HG03442 (cell line): ENCODE measurements around the gene DVL2.
"Not testable (repeated sequence)": the region's sequence is repeated elsewhere in the genome, so short reads cannot be mapped to it uniquely, and the experiment has no call there.

Experiments used
- ATAC-seq: cut with Tn5 transposase; IDR thresholded peaks from one replicate; pipeline ENCODE4 v1.9.1; 2021; ENCODE audit warnings: mild to moderate bottlenecking, moderate library complexity; ENCODE audit not compliant: unreplicated experiment

DVL2 gene

DNA sequence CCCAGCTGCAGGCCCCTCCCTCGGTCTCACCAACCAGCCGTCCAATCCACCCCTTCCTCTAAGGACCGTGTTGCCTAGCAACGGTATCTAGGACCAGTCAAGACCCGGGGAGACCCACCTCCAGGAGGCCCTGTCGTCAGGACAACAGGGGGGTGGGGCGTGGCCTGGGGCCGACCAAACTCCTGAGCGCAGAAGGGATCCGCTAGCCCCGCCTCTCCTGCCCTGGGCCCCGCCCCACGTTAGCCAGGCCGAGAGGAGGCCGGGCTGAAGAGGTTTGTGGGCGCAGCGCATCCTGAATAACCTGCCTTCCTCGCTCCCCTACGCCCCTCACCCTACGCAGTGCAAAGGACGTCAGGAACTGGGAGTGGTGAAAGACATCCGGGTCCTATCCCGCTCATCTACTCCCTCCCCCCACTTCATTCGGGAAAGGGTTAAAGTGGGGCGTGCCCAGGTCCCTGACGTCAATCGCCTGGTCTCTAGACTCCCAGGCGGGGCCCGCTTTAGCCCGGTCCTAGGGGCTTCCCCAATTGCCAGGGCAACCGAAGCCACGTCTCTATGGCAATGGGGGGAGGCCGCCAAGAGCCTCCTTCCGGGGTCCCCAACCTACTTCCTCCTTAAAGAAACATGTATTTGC, 29.4 kb downstream of the DVL2 start:
- ATAC-seq, result peak; percentile 80

DNA sequence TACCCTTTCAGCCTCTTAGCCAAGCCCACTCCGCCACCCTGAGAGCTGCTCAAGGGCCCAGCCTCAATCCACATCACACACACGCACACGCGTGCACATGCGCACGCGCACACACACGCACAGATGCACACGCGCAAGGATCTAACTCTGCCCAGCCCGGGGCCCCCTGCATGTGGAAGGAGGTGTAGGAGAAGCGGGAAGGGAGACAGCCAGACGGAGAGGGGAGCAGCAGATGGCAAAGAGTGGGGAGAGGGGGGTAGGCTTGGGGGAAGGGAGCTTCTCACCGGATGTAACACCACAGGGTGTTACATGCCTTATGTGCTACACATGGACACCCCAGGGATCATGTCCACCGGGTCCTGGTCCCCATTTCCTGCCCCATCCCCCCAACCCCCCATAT, 30.0 kb downstream of the DVL2 start:
- ATAC-seq, result no peak

DNA sequence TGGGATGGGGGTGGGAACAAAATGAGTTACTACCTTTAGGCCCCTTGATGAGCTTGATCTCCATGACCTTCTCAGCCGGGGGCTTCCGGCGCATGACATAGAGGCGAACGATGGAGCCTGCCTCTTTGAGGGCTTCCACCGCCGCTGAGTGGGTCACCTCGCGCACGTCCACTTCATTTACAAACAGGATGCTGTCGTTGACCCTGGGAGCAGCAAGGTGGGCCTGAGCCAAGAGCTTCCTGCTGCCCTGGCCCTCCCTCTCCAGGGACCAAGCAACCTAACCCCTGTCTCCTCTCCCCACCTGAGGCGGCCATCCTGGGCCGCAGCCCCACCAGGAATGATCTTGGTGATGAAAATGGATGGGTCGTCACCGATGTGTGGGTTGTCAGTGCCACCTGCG, 30.9 kb downstream of the DVL2 start:
- no peak for ATAC-seq

DNA sequence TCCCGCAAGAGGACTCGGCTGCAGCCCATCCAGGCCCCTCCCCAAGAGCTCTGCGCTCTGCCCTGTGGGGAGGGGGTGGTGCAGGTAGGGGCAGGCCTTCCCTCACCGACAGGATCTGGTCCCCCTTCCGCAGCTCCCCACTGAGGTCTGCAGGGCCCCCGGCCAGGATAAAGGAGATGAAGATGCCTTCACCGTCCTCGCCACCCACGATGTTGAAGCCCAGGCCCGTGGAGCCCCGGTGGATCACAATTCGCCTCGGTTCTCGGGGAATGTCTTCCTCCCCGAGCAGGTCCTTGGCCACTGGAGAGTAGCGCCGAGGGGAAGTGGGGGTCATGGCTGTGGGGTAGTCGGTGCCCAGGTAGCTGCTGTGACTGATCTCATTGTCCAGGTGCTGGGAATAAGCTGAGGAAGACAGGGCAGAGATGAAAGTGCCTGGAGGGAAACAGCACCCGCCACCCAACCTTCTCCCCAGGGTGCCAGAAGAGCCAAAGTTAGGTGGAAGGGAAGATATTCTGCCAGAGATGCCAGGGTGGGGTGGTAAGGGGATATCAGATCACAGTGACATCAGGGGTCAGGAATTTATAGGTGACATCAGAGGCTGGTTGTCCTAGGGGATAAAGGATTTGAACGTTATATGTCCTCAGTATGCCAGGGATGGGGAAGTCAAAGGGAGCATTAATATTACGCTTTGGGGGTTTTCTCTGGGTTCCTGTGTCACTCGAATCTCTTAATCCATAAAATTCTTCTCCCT, 37.5 kb downstream of the DVL2 start:
- ATAC-seq, result no peak

DNA sequence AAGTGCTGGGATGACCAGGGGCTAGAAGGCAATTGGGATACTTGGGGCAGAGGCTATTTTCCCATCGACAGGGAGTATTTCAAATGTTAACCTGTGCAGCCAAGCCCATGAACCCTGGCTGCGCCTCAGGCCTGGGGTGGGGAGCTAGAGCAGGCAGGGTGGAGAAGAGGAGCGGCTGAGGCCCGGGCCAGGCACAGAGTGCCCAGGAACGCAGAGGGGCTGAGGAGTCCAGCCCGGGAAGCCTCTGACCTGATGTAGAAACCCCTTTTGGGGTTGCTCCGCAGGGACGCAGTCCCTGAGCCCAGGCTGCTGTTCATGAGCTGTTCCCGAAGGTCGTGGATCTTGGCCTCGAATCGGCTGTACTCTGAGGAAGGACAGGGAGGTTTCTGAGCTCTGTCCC, 38.3 kb downstream of the DVL2 start:
- no peak for ATAC-seq

DNA sequence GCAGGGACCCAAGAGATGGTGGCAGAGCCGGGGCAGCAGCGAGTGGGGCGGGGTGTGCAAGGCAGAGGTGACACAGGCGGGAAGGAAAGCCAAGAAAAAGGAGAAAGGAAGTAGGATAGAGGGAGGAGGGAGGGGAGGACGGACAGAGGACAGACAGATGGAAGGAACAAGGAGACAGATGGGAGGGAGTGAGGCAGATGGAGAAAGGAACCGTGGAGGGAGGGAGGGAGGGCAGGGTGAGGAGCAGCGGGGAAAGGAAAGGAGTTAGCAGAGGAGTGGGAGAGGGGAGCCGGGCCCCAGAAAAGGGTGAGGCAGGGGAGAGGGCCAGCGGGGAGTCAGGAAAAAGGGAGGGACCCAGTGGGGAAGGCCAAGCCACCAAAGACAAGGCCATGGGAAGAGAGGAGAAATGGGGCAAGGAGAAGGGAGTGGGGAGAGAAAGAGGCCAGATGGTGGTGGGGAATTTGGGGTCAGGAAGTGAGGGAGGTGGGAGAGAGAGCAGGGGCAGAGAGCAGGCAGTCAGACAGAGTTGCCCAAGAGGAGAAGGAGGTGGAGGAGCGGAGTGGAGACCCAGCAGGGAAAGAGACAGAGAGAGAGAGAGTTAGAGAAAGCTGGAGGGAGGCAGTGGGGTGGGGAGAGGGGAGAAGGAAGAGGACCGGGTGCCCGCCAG, 41.9 kb downstream of the DVL2 start:
- ATAC-seq, result no peak

DNA sequence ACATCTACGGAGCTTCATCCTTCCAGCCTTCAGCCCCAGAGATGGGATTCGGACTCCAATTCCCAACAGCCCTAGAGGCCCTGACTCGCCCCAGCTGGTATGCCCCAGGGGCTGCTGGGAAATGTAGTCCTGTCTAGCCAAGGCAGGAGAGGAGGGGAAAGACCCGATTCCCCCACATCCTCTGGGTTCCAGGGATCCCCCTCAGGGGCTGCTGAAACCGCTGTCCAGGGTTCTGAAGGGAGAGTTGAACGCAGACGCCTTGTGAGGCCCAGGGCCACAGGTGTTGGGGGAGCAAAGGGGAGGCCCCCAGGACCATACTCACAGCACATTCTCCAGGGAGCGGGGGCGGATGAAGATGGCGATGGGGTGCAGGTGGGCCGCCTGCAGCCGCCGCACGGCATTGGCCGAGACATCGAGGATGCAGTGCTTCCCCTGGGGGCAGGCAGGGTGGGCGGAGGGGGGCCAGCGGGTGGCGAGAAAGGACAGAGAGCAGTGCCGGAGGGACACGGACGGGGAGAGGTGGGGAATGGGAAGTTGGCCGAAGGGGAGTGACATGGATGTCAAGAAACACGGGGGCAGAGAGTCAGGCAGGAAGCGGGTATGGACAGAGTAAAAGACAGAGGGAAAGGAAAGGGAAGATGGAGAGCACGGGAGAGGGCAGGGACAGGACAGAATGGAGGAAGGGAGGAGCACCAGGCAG, 42.6 kb downstream of the DVL2 start:
- no peak for ATAC-seq

DNA sequence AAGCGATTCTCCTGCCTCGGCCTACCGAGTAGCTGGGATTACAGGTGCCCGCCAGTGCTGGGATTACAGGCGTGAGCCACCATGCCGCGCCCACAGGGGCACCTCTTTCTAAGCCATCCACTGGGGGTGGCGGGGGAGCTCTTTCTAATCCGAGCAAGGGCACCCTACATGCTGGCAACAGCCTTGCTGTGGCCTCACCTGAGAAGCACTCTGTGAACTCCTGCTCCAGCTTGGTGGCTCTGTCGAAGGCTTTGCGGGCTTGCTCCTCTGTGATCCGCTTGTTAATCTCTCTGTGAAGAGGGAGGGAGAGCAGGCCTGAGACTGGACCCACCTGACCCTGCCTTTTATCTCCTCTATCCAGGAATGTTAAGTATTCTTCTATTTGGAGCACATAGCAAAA, 43.2 kb downstream of the DVL2 start:
- ATAC-seq, result no peak

DNA sequence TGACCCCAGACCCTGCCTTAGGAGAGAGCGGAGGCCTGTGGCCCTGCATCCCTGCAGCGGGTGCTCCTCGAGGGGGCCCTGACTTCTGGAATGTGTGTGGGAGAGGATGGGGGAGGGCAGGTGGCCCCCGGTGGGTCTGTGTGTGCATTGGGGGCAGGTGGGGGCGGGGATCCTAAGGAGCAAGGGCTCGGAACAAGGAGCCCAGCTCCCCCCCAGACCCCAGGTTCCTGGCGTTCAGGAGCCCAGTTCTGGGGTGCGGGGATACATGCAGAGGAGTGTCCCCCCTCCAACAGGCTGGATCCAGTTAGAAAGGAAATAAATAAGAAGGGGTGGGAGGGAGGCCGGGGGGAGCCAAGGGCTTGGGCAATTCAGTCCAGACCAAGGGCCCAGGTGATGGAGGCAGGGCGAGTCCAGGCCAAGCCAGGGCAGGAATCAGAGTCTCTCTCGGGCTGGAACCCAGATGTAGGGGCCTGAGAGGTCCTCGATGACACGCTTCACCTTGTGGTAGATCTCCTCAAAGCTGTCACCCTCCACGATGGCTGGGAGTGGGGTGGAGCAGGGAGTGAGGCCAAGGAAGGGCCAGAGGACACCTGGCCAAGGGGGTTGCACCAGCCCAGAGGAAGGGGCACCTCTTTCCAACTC, 43.9 kb downstream of the DVL2 start:
- no peak for ATAC-seq

DNA sequence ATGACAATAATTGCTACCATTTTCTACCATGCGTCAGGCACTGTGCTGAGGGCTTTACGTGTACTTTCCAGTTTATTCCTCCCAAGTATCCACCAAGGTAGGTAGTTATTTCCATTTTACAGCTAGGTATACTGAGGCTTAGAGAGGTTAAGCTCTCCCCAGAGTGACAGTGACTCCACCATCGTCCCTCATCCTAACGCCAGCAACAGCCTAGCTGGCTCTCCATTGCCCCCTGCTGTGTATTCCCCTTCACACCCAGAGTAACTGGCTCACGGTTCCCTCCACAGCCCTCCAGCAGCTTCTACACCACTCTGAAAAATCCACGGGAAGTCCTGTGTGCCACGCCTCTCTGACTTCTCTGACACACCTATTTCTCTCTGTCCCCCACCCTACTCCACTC, 48.1 kb downstream of the DVL2 start:
- no peak for ATAC-seq

DNA sequence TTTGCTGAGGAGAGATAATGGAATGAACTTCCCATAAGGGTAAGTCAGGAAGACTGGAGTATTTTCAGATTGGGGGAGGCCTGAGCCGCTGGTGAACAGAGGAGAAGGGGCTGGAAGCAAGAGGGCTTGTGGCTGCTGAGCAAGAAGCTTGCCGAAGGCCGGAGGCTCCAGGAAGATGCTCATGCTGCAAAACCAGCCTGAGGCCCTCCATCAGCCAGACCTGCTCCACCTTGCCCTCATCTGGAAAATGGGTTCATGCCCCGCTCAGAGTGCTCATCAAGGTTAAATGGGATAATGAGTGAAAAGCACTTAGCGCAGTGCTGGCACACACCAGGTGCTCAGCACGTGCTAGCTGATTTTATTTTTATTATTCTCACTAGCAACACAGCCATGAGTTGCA, 49.7 kb downstream of the DVL2 start:
- no peak for ATAC-seq

DNA sequence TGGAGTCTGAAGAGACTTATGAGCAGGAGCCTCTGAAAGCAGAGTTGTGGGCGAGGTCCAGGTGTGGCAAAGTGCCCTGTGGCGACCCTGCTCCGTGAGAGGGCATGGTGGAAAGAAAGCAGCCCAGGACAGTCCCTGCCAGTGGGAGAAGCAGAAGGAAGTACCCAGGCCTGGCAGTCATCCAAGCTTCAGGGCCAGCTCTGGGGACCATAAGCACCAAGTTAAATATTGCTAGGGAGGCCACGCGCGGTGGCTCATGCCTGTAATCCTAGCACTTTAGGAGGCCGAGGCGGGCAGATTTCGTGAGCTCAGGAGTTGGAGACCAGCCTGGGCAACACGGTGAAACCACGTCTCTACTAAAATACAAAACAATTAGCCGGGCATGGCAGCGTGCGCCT, 50.2 kb downstream of the DVL2 start:
- no peak for ATAC-seq

DNA sequence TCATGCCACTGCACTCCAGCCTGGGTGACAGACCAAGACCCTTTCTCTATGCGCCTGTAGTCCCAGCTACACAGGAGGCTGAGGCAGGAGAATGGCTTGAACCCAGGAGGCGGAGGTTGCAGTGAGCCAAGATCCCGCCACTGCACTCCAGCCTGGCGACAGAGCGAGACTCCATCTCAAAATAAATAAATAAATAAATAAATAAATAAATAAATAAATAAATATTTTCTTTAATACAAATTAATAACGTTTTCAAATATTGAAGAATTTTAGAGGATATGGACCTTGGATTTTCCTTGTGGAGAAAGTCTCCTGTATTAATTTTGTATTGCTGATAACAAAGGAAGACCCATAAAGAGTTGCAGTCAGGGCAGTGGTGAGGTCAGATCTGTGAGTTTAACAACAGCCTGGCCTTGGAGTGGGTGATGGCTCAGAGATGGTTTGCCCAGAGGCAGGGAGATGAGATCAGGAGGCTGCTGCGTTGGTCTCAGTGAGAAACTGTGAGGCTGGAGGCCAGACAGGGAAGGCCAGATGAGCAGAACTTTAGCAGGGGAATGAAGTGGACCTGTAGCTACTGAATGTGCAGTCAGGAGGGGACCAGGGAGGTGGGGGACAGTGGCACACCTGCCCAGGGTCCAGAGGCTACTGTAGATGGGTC, 50.8 kb downstream of the DVL2 start:
- no peak for ATAC-seq

DNA sequence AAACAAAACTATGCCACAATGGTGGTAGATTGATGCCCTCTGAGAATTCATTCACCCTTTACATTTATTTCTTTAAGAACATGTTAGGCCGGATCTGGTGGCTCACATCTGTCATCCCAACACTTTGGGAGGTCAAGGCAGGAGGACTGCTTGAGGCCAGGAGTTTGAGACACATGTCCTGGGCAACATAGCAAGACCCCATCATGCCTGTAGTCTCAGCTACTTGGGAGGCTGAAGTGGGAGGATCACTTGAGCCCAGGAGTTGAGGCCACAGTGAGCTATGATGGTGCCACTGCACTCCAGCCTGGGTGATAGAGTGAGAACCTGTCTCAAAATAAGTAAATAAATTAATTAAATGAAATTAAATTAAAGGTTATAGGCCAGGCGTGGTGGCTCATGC, 52.2 kb downstream of the DVL2 start:
- ATAC-seq, result not testable (repeated sequence)

DNA sequence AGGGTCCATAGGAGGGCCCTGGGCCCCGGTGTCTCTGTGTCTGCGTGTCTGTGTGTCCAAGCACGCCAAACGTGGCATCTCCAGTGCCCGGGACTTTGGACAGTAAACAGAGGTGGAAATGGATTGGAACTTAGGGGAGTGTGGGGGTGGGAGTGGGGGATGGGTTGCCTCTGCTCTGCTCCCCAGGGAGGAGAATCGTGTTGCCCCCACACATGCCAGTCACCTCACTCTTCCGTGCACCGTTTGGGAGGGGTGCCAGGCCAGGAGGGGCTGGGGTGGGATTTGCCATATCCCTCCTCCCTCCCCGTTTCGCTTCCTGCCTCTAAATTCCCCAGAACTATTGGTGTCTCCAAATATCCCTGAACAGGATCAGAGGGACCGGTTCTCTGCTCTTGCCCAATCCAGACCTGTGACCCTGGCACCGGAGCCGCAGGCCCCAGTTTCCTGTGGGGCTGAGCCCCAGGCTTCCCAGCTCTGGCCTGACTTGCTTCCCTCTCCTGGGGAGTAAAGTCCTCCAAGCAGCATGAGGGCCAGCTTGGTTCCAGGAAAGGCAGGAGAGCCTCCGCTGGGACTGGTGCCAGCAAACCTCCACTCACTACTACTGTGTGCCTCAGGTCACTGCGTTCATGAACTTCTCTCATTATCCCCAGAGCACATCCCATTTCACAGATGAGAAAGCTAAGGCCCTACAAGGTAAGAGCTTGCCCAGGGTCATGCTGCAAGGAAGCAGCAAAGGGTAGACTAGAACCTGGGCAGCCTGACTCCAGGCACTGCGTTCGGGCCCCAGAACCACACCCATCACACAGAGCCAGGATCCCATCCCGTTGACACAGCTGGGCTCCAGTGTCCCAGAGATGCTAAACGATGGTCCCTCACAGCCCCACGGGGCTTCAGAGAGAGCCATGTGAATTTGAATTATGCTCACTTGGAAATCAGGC, 54.7 kb downstream of the DVL2 start, which contains the start of gene ASGR1:
ASGR1 (minus strand) TSS at position 54 of the 938 bp plus-strand sequence. CDS start 807 bp downstream, outside the sequence.
- ATAC-seq, result no peak

DNA sequence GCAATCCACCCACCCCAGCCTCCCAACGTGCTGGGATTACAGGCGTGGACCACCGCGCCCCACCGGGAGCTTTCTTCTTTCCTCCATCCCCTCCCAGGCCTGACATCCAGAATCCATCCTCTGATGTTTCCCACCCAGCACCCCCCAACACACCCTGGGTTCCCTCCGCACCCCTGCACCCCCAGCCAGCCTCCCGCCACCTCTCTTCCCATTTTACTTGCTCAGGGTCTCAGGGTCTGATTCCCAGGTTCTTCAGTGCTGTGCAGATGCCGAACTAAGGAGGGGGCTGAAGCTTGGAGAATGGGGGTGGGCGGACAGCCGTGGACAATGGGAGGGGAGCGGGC, 55.4 kb downstream of the DVL2 start:
- ATAC-seq, result no peak

DNA sequence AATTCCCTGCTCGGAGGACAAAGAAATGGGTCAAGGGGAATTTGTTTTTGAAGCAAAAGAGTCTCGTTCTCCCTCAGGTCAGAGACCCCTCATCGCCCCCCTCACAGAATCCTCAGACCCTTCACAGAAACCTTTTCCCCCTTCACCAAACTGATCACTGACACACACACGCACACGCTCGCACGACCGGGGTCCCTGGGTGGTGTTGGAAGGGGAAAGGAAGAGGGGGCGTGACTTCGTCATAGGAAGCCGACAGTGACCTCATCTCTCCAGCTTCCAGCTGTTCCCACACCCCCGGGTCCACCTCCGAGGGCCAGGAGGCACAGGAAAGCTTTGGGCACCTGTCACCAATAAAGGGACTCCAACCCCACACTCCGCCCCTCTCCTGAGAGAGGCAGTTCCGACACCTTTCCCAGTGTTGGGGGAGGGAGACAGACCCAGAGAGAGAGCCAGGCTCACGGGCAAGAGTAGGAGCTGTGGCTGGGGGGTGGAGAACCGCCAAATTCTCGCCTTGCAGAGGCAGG, 56.3 kb downstream of the DVL2 start:
- no peak for ATAC-seq

DNA sequence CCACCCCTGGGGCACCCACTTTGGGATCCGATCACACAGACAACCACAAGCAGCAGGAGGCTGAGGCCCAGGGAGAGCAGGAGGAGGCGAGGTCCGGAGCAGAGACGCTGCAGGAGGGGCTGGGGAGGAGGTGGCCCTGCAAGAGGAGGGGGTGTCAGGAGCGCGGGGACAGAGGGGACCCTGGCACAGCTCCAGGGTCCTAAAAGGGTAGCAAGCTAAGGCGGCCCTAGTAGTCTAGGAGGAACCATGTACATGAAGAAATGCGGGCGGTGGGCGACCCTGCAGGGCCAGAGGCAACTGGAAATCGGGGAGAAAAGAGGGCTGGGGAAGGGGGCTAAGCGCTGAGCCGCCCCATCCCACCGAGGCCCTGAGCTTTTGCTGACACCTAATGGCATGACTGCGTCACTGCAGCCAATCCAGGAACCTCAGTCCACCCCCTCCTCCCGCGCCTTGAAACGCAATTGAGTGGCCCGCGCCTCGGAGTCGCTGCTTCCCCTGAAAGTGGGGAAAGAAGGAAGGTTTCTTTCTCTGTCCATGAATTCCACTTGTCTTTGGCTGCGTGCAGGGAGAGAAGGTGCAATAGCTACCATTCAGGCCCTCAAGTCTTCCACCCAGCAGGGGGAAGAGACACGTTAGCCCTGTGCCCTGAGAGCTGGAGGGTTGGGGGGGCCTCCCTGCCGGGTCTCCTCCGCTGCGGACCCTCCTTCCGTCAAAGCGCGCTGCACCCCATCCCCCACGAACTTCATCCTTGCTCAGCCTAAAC, 56.9 kb downstream of the DVL2 start:
- no peak for ATAC-seq

DNA sequence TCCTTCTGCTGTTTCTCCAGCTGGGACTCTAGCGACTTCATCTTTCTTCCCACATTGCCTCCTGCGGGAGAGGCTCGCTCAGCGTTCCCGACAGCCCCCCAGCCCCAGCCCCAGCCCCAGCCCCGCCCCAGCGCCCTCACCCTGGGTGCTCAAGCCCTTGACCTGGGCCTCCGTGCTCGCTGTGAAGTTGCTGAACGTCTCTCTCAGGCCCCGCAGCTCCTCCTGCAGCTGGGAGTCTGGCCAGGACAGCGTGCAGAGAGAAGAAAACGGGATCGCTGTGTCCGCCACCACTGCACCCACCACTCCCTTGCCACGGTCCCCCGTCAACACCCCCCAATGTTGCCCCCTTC, 57.5 kb downstream of the DVL2 start:
- ATAC-seq, result no peak
